D721Med (cell line): ENCODE data around the gene TLR7.

Experiments
- DNase-seq: peaks from one replicate; pipeline ENCODE4 v3.0.0; 2011; ENCODE audit warnings: low spot score; ENCODE audit not compliant: insufficient read length
- FAIRE-seq: peaks from 2 replicates; lab custom pipeline; 2011; peaks lifted over from hg19 to GRCh38; lab: Jason Lieb, UNC
- TF ChIP-seq, protein P1 (sequence below): IDR thresholded peaks from 2 replicates; pipeline ENCODE4 v1.5.1; 2012; ENCODE audit warnings: mild to moderate bottlenecking, control low read depth; ENCODE audit not compliant: insufficient read depth; ENCODE audit errors: missing control alignments

Gene TLR7

DNA sequence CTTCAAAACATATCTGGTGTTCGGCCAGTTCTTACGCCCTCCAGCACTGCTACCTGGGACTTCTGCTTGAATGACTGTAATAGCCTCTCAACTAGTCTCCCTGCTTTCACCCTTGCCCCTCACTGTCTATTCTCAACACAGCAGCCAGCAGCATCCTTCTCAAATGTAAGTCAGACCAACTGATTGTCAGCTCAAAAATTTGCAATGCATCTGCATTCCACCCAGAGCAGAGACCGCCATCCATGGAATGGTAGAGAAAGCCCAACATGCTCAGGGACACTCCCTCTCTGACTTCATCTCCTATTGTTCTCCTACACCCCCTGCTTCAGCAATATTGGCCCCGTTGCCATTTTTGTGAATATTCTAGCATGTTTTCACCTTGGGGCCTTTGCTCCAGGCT, 5.9 kb downstream of the TLR7 start:
- no peak for FAIRE-seq

DNA sequence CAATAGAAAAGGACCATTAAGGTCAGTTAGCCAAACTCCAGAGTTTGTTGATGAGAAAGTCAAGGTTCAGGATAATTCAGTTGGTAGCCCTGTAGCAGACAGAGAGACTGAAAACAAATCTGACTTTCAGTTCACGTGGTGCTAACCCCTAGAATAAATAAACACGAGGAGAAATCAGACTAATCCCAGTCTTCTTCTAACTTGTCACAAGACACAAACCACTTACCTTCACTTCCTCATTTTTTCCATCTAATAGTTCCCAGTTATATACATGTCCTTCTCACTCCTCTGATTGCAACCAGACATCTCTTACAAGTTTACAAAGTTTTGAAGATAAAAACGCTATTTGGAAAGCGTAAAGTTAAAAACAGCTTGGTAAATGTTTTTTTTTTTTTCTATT, 7.7 kb downstream of the TLR7 start:
- no peak for FAIRE-seq
- TF ChIP-seq, protein P1, sequence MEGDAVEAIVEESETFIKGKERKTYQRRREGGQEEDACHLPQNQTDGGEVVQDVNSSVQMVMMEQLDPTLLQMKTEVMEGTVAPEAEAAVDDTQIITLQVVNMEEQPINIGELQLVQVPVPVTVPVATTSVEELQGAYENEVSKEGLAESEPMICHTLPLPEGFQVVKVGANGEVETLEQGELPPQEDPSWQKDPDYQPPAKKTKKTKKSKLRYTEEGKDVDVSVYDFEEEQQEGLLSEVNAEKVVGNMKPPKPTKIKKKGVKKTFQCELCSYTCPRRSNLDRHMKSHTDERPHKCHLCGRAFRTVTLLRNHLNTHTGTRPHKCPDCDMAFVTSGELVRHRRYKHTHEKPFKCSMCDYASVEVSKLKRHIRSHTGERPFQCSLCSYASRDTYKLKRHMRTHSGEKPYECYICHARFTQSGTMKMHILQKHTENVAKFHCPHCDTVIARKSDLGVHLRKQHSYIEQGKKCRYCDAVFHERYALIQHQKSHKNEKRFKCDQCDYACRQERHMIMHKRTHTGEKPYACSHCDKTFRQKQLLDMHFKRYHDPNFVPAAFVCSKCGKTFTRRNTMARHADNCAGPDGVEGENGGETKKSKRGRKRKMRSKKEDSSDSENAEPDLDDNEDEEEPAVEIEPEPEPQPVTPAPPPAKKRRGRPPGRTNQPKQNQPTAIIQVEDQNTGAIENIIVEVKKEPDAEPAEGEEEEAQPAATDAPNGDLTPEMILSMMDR: no peak
- no peak for DNase-seq

More for the DNA sequence above, 5.9 kb downstream of the TLR7 start:
- TF ChIP-seq, protein P1: no peak
- DNase-seq: no peak

DNA sequence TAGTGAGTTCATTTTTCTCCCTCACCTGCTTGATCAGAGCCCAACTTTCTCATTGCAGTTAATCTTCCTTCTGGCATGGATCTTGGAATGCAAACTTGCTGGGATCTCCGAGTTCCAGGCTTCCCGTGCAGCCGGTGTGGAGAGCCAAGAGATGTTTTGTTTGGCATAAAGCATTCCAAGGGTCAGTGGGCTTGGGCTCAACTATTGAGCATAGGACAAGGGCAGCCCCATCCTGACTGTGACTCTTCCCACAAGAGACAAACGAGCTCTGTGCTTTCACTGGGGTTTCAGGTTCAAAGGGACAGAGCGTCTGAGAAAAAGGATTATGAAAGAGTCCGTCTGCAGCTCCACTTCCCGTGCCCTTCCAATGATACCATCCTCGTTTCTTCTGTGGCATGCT, 10.5 kb downstream of the TLR7 start:
- TF ChIP-seq, protein P1: no peak
- FAIRE-seq (no peak), DNase-seq (no peak)

DNA sequence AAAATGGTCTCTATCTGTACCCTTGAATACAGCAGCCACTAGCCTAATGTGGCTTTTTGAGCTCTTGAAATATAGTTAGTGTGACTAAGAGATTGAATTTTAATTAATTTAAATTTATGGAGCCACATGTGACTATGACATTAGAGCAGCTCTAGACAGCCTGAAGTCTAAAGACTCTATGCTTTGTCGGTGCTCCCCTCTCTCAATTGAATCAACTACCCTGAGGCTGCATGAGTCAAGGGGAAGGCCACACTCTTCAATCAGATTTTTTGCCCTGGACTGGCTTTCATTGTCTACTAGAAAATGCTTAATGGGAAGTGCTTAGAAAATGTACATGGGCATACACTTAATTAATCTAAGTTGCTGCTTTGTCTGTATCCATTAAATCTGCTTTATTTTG, 11.7 kb downstream of the TLR7 start:
- DNase-seq: no peak
- no peak for FAIRE-seq
- TF ChIP-seq, protein P1: no peak

DNA sequence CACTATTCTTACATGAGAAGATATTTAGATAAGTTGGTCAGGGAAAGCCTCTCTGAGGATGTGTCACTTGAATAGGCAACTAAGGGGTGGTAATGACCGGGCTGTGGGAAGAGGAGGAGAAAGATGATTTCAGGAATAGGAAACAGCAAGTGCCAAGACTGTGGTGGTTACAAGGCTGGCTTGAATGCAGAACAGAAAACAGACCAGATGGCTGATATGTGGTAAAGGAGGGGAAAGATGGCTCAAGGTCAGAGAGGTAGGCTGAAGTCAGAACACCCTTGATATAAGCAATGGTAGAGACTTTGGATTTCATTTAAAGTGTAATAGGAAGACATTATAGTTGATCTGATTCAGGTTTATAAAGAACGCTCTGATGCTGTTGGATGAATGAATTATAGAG, 15.0 kb downstream of the TLR7 start:
- DNase-seq: no peak
- TF ChIP-seq, protein P1: no peak
- no peak for FAIRE-seq

DNA sequence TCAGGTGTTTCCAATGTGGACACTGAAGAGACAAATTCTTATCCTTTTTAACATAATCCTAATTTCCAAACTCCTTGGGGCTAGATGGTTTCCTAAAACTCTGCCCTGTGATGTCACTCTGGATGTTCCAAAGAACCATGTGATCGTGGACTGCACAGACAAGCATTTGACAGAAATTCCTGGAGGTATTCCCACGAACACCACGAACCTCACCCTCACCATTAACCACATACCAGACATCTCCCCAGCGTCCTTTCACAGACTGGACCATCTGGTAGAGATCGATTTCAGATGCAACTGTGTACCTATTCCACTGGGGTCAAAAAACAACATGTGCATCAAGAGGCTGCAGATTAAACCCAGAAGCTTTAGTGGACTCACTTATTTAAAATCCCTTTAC, 18.6 kb downstream of the TLR7 start:
- no peak for FAIRE-seq
- TF ChIP-seq, protein P1: no peak
- DNase-seq: no peak

DNA sequence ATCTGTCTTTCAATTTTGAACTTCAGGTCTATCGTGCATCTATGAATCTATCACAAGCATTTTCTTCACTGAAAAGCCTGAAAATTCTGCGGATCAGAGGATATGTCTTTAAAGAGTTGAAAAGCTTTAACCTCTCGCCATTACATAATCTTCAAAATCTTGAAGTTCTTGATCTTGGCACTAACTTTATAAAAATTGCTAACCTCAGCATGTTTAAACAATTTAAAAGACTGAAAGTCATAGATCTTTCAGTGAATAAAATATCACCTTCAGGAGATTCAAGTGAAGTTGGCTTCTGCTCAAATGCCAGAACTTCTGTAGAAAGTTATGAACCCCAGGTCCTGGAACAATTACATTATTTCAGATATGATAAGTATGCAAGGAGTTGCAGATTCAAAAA, 19.7 kb downstream of the TLR7 start:
- FAIRE-seq (no peak), DNase-seq (no peak)
- TF ChIP-seq, protein P1: no peak
